ENCODE measurements around the gene CNTNAP2.
A peak's percentile ranks its signal among the peaks of the same experiment; 100 is the strongest.
"Not testable (repeated sequence)": the region's sequence is repeated elsewhere in the genome, so short reads cannot be mapped to it uniquely, and the experiment has no call there.

The CNTNAP2 gene

GRCh38 chr7:148037044-148037443 is 1920.4 kb downstream of the CNTNAP2 start:
- DNase-seq (ENCODE audit: low spot score), result no peak

- DNase-seq (ENCODE audit: low spot score), result no peak
Measured at GRCh38 chr7:148041156-148041555, 1924.6 kb downstream of the CNTNAP2 start.

- DNase-seq (ENCODE audit: low spot score), result no peak
Measured at GRCh38 chr7:148042935-148043631, 1926.5 kb downstream of the CNTNAP2 start.

GRCh38 chr7:148044173-148044572 is 1927.6 kb downstream of the CNTNAP2 start:
- no peak for DNase-seq (ENCODE audit: low spot score)

GRCh38 chr7:148045521-148045920 is 1928.9 kb downstream of the CNTNAP2 start:
- no peak for DNase-seq (ENCODE audit: low spot score)

GRCh38 chr7:148049068-148049467 is 1932.5 kb downstream of the CNTNAP2 start:
- no peak for DNase-seq (ENCODE audit: low spot score)

- no peak for DNase-seq (ENCODE audit: low spot score)
Measured at GRCh38 chr7:148050492-148051158, 1934.0 kb downstream of the CNTNAP2 start.

GRCh38 chr7:148056406-148056805 is 1939.8 kb downstream of the CNTNAP2 start:
- no peak for DNase-seq (ENCODE audit: low spot score)

- no peak for DNase-seq (ENCODE audit: low spot score)
Measured at GRCh38 chr7:148058092-148058491, 1941.5 kb downstream of the CNTNAP2 start.

- no peak for DNase-seq (ENCODE audit: low spot score)
Measured at GRCh38 chr7:148058753-148059152, 1942.2 kb downstream of the CNTNAP2 start.

- DNase-seq (ENCODE audit: low spot score), result no peak
Measured at GRCh38 chr7:148060724-148061123, 1944.1 kb downstream of the CNTNAP2 start.

- DNase-seq (ENCODE audit: low spot score), result not testable (repeated sequence)
Measured at GRCh38 chr7:148078111-148078510, 1961.5 kb downstream of the CNTNAP2 start.

- DNase-seq (ENCODE audit: low spot score), result no peak
Measured at GRCh38 chr7:148079206-148080080, 1962.8 kb downstream of the CNTNAP2 start.

- no peak for DNase-seq (ENCODE audit: low spot score)
Measured at GRCh38 chr7:148083448-148083847, 1966.8 kb downstream of the CNTNAP2 start.

GRCh38 chr7:148084138-148084537 is 1967.5 kb downstream of the CNTNAP2 start:
- peak; percentile 10 for DNase-seq (ENCODE audit: low spot score)

GRCh38 chr7:148091882-148092281 is 1975.3 kb downstream of the CNTNAP2 start:
- DNase-seq (ENCODE audit: low spot score), result no peak

GRCh38 chr7:148093375-148094166 is 1977.0 kb downstream of the CNTNAP2 start:
- no peak for DNase-seq (ENCODE audit: low spot score)

GRCh38 chr7:148095066-148095465 is 1978.5 kb downstream of the CNTNAP2 start:
- no peak for DNase-seq (ENCODE audit: low spot score)

GRCh38 chr7:148104136-148104716 is 1987.6 kb downstream of the CNTNAP2 start:
- DNase-seq (ENCODE audit: low spot score), result no peak

GRCh38 chr7:148104924-148105323 is 1988.3 kb downstream of the CNTNAP2 start:
- DNase-seq (ENCODE audit: low spot score), result no peak

- no peak for DNase-seq (ENCODE audit: low spot score)
Measured at GRCh38 chr7:148105853-148106252, 1989.3 kb downstream of the CNTNAP2 start.

All from AG08395 (cell line).